Large intestine (tissue), 12 donors: ENCODE data around the gene B4GALT2. TPM values are rescaled to one million over a fixed set of nuclear protein-coding genes. Genes with fewer than 3 reads are reported as not detected.
A peak's percentile ranks its signal among the peaks of the same experiment; 100 is the strongest.

Source experiments
- DNase-seq, 2 donors: peaks; one replicate each; pipeline versions ENCODE4 v3.0.0 to v3.0.0-alpha.2; 2013
- H3K27ac ChIP-seq: one replicate; pipeline ENCODE4 v1.5.1; 2013; ENCODE audit warnings: low read length
- H3K27me3 ChIP-seq: 2 replicates; pipeline ENCODE4 v1.6.1; 2013; ENCODE audit warnings: low read length; ENCODE audit not compliant: control insufficient read depth, insufficient read depth
- H3K36me3 ChIP-seq: 2 replicates; pipeline ENCODE4 v1.6.1; 2013; ENCODE audit warnings: low read length; ENCODE audit not compliant: control insufficient read depth, insufficient read depth
- H3K4me1 ChIP-seq: one replicate; pipeline ENCODE4 v1.6.1; 2013; ENCODE audit warnings: low read length; ENCODE audit not compliant: control insufficient read depth, insufficient read depth
- H3K4me3 ChIP-seq: one replicate; pipeline ENCODE4 v1.5.1; 2013; ENCODE audit warnings: low read length
- H3K9me3 ChIP-seq: one replicate; pipeline ENCODE4 v1.6.1; 2013; ENCODE audit warnings: mild to moderate bottlenecking, low read depth, low read length, moderate library complexity; ENCODE audit not compliant: control insufficient read depth
- WGBS: methylation state at CpG from one replicate; pipeline ENCODE4 v1.1.5; 2013; ENCODE audit warnings: low lambda C conversion rate; ENCODE audit not compliant: insufficient coverage; 5-methylcytosine and 5-hydroxymethylcytosine counted together
- long read RNA-seq, 11 donors: transcript quantifications; one replicate each; lab custom pipeline, GENCODE V29; 2026
- polyA plus RNA-seq: library from polyadenylated mRNA; unstranded; fragments of 120-200 nt; gene quantifications from one replicate; pipeline ENCODE4 v1.2.1, GENCODE V29; 2013

B4GALT2 gene
- 37.4 TPM for polyA plus RNA-seq
- long read RNA-seq, donor 1, transcript B4GALT2-203 (7 exons, 2,203 nt), result major isoform, 7 of 14 reads
- long read RNA-seq, donor 1, partial matches to known transcripts, result 7 of 14 reads
- long read RNA-seq, donor 1, other reads (novel, unspliced or antisense), result 0 of 14 reads
- long read RNA-seq, donor 2, transcript B4GALT2-203 (7 exons, 2,203 nt), result major isoform, 16 of 17 reads
- long read RNA-seq, donor 2, partial matches to known transcripts, result 0 of 17 reads
- long read RNA-seq, donor 2, other reads (novel, unspliced or antisense), result 0 of 17 reads
- long read RNA-seq, donor 3, result 0 reads
- long read RNA-seq, donor 4, partial matches to known transcripts, result 0 of 3 reads
- long read RNA-seq, donor 4, other reads (novel, unspliced or antisense), result 0 of 3 reads
- long read RNA-seq, donor 5, transcript B4GALT2-203 (7 exons, 2,203 nt), result major isoform, 11 of 13 reads
- long read RNA-seq, donor 5, partial matches to known transcripts, result 0 of 13 reads
- long read RNA-seq, donor 5, other reads (novel, unspliced or antisense), result 0 of 13 reads
- long read RNA-seq, donor 6, transcript B4GALT2-203 (7 exons, 2,203 nt), result major isoform, 11 of 11 reads
- long read RNA-seq, donor 6, partial matches to known transcripts, result 0 of 11 reads
- long read RNA-seq, donor 6, other reads (novel, unspliced or antisense), result 0 of 11 reads
- long read RNA-seq, donor 7, transcript B4GALT2-203 (7 exons, 2,203 nt), result major isoform, 6 of 6 reads
- long read RNA-seq, donor 7, partial matches to known transcripts, result 0 of 6 reads
- long read RNA-seq, donor 7, other reads (novel, unspliced or antisense), result 0 of 6 reads
- long read RNA-seq, donor 8, transcript B4GALT2-203 (7 exons, 2,203 nt), result major isoform, 14 of 14 reads
- long read RNA-seq, donor 8, partial matches to known transcripts, result 0 of 14 reads
- long read RNA-seq, donor 8, other reads (novel, unspliced or antisense), result 0 of 14 reads
- long read RNA-seq, donor 9, transcript B4GALT2-203 (7 exons, 2,203 nt), result major isoform, 8 of 9 reads
- long read RNA-seq, donor 9, partial matches to known transcripts, result 0 of 9 reads
- long read RNA-seq, donor 9, other reads (novel, unspliced or antisense), result 0 of 9 reads
- long read RNA-seq, donor 10, transcript B4GALT2-203 (7 exons, 2,203 nt), result major isoform, 7 of 14 reads
- long read RNA-seq, donor 10, partial matches to known transcripts, result 0 of 14 reads
- long read RNA-seq, donor 10, other reads (novel, unspliced or antisense), result 7 of 14 reads
- long read RNA-seq, donor 11, transcript B4GALT2-203 (7 exons, 2,203 nt), result major isoform, 12 of 12 reads
- long read RNA-seq, donor 11, partial matches to known transcripts, result 0 of 12 reads
- long read RNA-seq, donor 11, other reads (novel, unspliced or antisense), result 0 of 12 reads

GRCh38 chr1:43978551-43979260 is at the start of gene B4GALT2:
Gene B4GALT2 (plus strand): TSS chr1:43979210. CDS start chr1:43981161, 1,951 bp downstream.
- Histone ChIP-seq H3K9me3 (no peaks in the 10 kb centered on the region), H3K36me3 (peaks cover 31% of the 10 kb centered on the region), H3K27me3 (no peaks in the 10 kb centered on the region), H3K4me1 (peaks cover 40% of the 10 kb centered on the region), H3K4me3 (peak within 1 kb of the TSS; percentile 68), H3K27ac (peak within 1 kb of the TSS; percentile 28)
- peak in 1 of 2 donors; percentile 65 for DNase-seq
- no CpG with 5 or more reads among the region's 54 CpGs for WGBS

- peaks cover 3% of the 10 kb centered on the region for H3K36me3 ChIP-seq
- H3K4me1 ChIP-seq, result peaks cover 14% of the 10 kb centered on the region
- peaks cover 12% of the 10 kb centered on the region for H3K27me3 ChIP-seq
- H3K9me3 ChIP-seq, result peaks cover 2% of the 10 kb centered on the region
- no peak for DNase-seq
- WGBS, result no CpG with 5 or more reads among the region's 10 CpGs
- H3K27ac ChIP-seq, result no peak overlapping the region
- no peak overlapping the region for H3K4me3 ChIP-seq
These were observed 48.7 kb upstream of the B4GALT2 start for GRCh38 chr1:43930168-43930948.

GRCh38 chr1:43930949-43931275 is 48.1 kb upstream of the B4GALT2 start:
- WGBS, result no CpG with 5 or more reads among the region's 4 CpGs
- H3K9me3 ChIP-seq, result peaks cover 2% of the 10 kb centered on the region
- peaks cover 3% of the 10 kb centered on the region for H3K36me3 ChIP-seq
- no peak for DNase-seq
- no peak overlapping the region for H3K4me3 ChIP-seq
- peaks cover 12% of the 10 kb centered on the region for H3K27me3 ChIP-seq
- no peak overlapping the region for H3K27ac ChIP-seq
- H3K4me1 ChIP-seq, result peaks cover 19% of the 10 kb centered on the region

- no CpG with 5 or more reads among the region's 13 CpGs for WGBS
- Histone ChIP-seq H3K36me3 (no peaks in the 10 kb centered on the region), H3K27me3 (peaks cover 12% of the 10 kb centered on the region), H3K9me3 (peaks cover 2% of the 10 kb centered on the region), H3K27ac (no peak overlapping the region), H3K4me1 (peaks cover 24% of the 10 kb centered on the region), H3K4me3 (no peak overlapping the region)
- no peak for DNase-seq
These were observed 47.0 kb upstream of the B4GALT2 start for GRCh38 chr1:43931711-43932660.

- Histone ChIP-seq H3K27me3 (peaks cover 12% of the 10 kb centered on the region), H3K36me3 (no peaks in the 10 kb centered on the region), H3K9me3 (peaks cover 2% of the 10 kb centered on the region), H3K4me3 (peak overlapping the region; percentile 35), H3K4me1 (peaks cover 28% of the 10 kb centered on the region), H3K27ac (no peak overlapping the region)
- WGBS, result no CpG with 5 or more reads among the region's 8 CpGs
- no peak for DNase-seq
These were observed 46.1 kb upstream of the B4GALT2 start for GRCh38 chr1:43932786-43933385.

DNA sequence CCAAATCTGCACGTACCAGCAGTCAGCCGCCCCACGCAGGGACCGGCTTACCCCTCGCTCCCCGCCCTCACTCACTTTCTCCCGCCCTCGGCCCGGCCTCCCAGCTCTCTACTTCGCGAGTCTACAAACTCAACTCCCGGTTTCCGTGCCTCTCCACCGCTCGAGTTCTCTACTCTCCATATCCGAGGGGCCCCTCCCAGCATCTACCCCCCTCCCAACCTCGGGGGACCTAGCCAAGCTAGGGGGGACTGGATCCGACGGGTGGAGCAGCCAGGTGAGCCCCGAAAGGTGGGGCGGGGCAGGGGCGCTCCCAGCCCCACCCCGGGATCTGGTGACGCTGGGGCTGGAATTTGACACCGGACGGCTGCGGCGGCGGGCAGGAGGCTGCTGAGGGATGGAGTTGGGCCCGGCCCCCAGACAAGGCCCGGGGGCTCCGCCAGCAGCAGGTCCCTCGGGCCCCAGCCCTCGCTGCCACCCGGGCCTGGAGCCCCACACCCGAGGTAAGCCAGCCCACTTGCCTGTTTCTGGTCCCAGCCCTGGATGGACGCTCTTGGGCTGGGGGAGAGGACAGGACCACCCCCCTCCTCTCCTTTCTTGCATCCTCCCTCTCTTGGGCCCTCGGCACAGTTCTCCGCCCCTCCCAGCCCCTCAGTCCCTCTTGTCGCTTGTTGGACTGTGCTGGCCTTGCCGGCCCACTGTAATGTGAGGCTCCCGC is 45.5 kb upstream of the B4GALT2 start, which contains the start of gene ARTN:
Gene ARTN, plus strand, starts transcription at position 416 of the 715 bp plus-strand sequence. CDS start 1,856 bp downstream, outside the sequence.
- H3K27ac ChIP-seq, result no peak within 1 kb of the TSS
- no CpG with 5 or more reads among the region's 42 CpGs for WGBS
- peak within 1 kb of the TSS; percentile 35 for H3K4me3 ChIP-seq
- peak in 1 of 2 donors; percentile 69 for DNase-seq
- peaks cover 12% of the 10 kb centered on the region for H3K27me3 ChIP-seq
- H3K4me1 ChIP-seq, result peaks cover 28% of the 10 kb centered on the region
- H3K36me3 ChIP-seq, result no peaks in the 10 kb centered on the region
- H3K9me3 ChIP-seq, result peaks cover 2% of the 10 kb centered on the region

- Histone ChIP-seq H3K36me3 (no peaks in the 10 kb centered on the region), H3K4me1 (peaks cover 28% of the 10 kb centered on the region), H3K27me3 (peaks cover 12% of the 10 kb centered on the region), H3K27ac (no peak overlapping the region), H3K9me3 (peaks cover 2% of the 10 kb centered on the region), H3K4me3 (peak overlapping the region; percentile 35)
- no CpG with 5 or more reads among the region's 13 CpGs for WGBS
- DNase-seq, result peak; percentile 44
These were observed 44.7 kb upstream of the B4GALT2 start for GRCh38 chr1:43934101-43934985.
